GM19240 (cell line): ENCODE data around the gene ZNF726.
"Not testable (repeated sequence)": the region's sequence is repeated elsewhere in the genome, so short reads cannot be mapped to it uniquely, and the experiment has no call there.

Experiments
- DNase-seq: peaks from one replicate; pipeline ENCODE4 v3.0.0; 2011; ENCODE audit warnings: low spot score; ENCODE audit not compliant: insufficient read length

ZNF726 gene

GRCh38 chr19:23943411-23943810 is 28.7 kb downstream of the ZNF726 start:
- no peak for DNase-seq

GRCh38 chr19:23946569-23946968 is 31.9 kb downstream of the ZNF726 start:
- no peak for DNase-seq

- DNase-seq = no peak
Observed at GRCh38 chr19:23949611-23950010, 34.9 kb downstream of the ZNF726 start.

- no peak for DNase-seq
Observed at GRCh38 chr19:23956051-23956450, 41.4 kb downstream of the ZNF726 start.

GRCh38 chr19:23957660-23958281 is 43.1 kb downstream of the ZNF726 start:
- DNase-seq = no peak

- DNase-seq = not testable (repeated sequence)
Observed at GRCh38 chr19:23963396-23963795, 48.7 kb downstream of the ZNF726 start.

GRCh38 chr19:23963881-23964280 is 49.2 kb downstream of the ZNF726 start:
- DNase-seq = not testable (repeated sequence)

GRCh38 chr19:23964334-23964733 is 49.6 kb downstream of the ZNF726 start:
- not testable (repeated sequence) for DNase-seq

- DNase-seq = no peak
Observed at GRCh38 chr19:23969630-23970029, 54.9 kb downstream of the ZNF726 start.

GRCh38 chr19:23971598-23971997 is 56.9 kb downstream of the ZNF726 start:
- DNase-seq = no peak

GRCh38 chr19:23972161-23972560 is 57.5 kb downstream of the ZNF726 start:
- no peak for DNase-seq

- DNase-seq = no peak
Observed at GRCh38 chr19:23974941-23975340, 60.3 kb downstream of the ZNF726 start.

- DNase-seq = not testable (repeated sequence)
Observed at GRCh38 chr19:23976631-23977030, 61.9 kb downstream of the ZNF726 start.

- DNase-seq = not testable (repeated sequence)
Observed at GRCh38 chr19:23977256-23977655, 62.6 kb downstream of the ZNF726 start.

- DNase-seq = no peak
Observed at GRCh38 chr19:23978068-23978467, 63.4 kb downstream of the ZNF726 start.

GRCh38 chr19:23980805-23981204 is 66.1 kb downstream of the ZNF726 start:
- DNase-seq = no peak

GRCh38 chr19:23981863-23982262 is 67.2 kb downstream of the ZNF726 start:
- DNase-seq = no peak

GRCh38 chr19:23983406-23983805 is 68.7 kb downstream of the ZNF726 start:
- DNase-seq = no peak
